IPS-15b (cell line): ENCODE data around the gene SMAD3.

Source experiments
- H3K27me3 ChIP-seq: one replicate; pipeline ENCODE4 v1.6.1; 2013; ENCODE audit warnings: low read length; ENCODE audit not compliant: control insufficient read depth, insufficient read depth
- H3K36me3 ChIP-seq: one replicate; pipeline ENCODE4 v1.6.1; 2013; ENCODE audit warnings: low read length; ENCODE audit not compliant: control insufficient read depth, insufficient read depth
- H3K4me1 ChIP-seq: one replicate; pipeline ENCODE4 v1.6.1; 2013; ENCODE audit warnings: mild to moderate bottlenecking, low read length; ENCODE audit not compliant: control insufficient read depth, insufficient read depth
- H3K4me3 ChIP-seq: one replicate; pipeline ENCODE4 v1.5.1; 2013; ENCODE audit warnings: low read depth, low read length
- H3K9ac ChIP-seq: one replicate; pipeline ENCODE4 v1.6.1; 2013; ENCODE audit warnings: low read depth, mild to moderate bottlenecking, low read length
- H3K9me3 ChIP-seq: one replicate; pipeline ENCODE4 v1.6.1; 2013; ENCODE audit warnings: mild to moderate bottlenecking, low read length; ENCODE audit not compliant: control insufficient read depth, insufficient read depth

Gene SMAD3

DNA sequence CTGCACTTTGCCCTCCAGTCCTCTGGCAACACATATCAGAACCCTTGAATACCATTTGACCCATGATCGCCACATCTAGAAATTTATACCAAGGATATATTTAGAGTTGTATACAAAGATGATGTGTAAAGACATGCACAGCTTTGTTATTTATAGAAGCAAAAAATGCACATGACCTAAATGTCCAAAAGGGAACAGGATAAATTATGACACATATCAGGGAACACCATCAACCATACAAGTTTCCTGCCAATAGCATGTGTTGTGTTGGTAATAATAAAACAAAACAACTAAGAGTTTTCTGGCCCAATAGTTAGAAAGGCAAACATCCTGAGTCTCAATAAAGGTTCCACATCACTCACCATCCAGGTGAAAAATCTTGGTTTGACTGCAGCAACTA, 137.6 kb downstream of the SMAD3 start:
- H3K9me3 ChIP-seq = no peaks in the 10 kb centered on the region
- H3K9ac ChIP-seq = no peak overlapping the region
- peaks cover 4% of the 10 kb centered on the region for H3K36me3 ChIP-seq
- no peaks in the 10 kb centered on the region for H3K27me3 ChIP-seq
- H3K4me1 ChIP-seq = no peaks in the 10 kb centered on the region
- H3K4me3 ChIP-seq = no peak overlapping the region

DNA sequence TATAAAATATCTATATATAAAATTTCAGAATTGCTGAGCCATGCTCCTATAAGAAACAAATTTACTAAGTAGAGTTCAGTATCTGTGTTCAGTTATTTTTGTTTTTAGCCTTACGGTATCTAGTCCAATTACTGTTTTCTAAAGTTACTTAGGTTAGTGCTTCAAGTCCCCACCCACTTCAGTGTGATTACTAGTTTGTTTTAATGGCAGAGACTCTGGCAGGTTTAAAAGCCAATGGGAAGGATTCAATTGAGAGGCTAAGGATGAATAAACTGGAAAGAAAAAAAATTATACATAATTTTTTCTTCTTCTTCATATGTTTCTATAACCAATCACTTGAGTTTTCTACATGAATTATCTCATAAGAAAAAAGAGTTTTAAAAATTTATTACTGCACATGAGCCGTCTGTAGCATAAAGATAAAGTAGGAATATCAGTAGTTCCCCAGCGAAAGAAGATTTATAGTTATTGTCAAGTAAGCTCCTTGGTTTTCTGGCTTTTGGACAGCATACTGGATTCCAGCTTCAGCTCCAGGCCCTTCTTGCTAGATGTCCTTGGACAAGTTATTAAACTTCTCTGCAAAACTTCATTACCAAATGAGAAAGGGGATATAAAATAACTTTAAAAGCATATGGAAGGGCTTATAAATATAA, 142.3 kb downstream of the SMAD3 start:
- Histone ChIP-seq H3K9me3 (no peaks in the 10 kb centered on the region), H3K36me3 (no peaks in the 10 kb centered on the region), H3K4me3 (no peak overlapping the region), H3K27me3 (no peaks in the 10 kb centered on the region), H3K4me1 (no peaks in the 10 kb centered on the region), H3K9ac (no peak overlapping the region)

DNA sequence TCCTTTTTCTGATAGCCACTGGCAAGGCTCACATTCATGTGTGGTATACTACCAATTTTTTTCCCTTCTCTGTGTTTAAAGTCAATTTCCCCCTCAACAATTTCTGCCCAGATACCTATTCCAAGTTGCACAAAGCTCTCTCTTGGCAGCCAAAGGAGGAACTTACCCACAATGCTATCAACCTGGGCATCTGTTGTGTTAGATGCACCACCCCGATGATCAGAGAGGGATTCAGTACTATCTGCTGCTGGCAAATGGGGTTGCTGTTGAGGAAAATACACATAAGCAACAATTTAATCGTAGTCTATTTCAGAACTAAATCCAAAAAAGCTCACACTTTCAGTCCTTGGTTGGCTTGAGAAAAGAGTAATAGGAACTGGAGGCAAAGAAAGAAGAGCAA, 143.0 kb downstream of the SMAD3 start:
- no peaks in the 10 kb centered on the region for H3K36me3 ChIP-seq
- H3K4me1 ChIP-seq = no peaks in the 10 kb centered on the region
- no peak overlapping the region for H3K4me3 ChIP-seq
- no peaks in the 10 kb centered on the region for H3K9me3 ChIP-seq
- H3K9ac ChIP-seq = no peak overlapping the region
- no peaks in the 10 kb centered on the region for H3K27me3 ChIP-seq

DNA sequence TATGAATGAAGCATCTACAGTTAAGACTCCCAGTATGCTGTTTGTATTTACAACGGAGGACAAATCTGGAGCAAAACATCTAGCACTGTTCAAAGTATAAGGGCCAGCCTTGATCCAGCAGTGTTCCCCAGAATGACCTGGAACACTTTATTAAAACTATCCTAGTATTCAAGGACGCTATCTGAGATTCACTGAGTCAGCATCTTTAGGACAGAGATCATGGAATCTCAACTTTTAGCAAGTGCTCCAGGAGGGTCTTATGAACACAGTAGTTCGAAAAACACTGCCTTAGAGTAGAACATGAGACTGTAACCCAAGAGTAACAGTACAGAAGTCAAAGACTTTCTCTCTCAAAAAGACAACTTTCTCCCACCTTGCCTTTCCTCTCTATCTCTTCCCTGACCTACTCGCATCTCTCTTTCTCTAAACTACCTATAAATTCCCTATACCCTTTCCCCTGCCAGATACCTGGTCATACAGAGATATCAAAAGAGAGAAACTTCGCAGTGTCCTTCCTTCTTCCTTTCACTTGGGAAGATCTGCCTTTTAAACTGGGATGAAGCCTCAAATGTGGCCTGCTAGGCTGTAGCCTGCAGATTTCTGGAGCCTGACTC, 145.3 kb downstream of the SMAD3 start:
- no peaks in the 10 kb centered on the region for H3K36me3 ChIP-seq
- no peak overlapping the region for H3K4me3 ChIP-seq
- H3K27me3 ChIP-seq = no peaks in the 10 kb centered on the region
- H3K4me1 ChIP-seq = no peaks in the 10 kb centered on the region
- H3K9ac ChIP-seq = no peak overlapping the region
- H3K9me3 ChIP-seq = no peaks in the 10 kb centered on the region

DNA sequence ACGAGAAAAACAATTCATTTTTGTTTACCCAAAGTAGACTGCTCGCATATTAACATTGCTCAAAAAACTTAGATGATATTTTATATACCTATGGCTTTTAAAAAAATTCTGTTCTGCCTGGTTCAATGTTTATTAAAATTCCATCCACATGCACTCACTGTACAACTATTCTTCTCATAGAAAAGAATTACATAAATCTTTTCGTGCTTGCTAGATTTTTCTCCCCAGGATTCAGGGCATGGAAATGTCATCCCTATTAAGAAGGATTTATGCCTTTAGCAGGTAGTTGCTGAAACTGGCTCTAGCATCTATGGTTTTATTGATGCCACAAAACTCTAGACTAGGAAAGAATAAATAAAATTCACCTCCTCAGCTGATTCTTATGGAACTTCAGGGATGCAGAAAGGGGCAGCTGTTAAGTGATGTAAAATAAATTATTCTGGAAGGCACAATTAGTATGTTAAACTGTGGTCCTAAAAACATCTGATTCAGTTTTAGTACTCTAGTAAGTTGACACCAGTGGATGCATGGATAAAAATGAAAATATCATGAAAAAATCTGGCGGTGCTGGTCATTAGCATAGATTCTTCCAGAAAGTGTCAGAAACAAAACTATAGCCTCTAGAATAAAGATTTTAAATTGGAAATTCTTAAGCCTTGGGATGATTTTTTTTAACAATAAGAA, 147.4 kb downstream of the SMAD3 start:
- Histone ChIP-seq H3K4me1 (no peaks in the 10 kb centered on the region), H3K4me3 (no peak overlapping the region), H3K9me3 (no peaks in the 10 kb centered on the region), H3K27me3 (no peaks in the 10 kb centered on the region), H3K9ac (no peak overlapping the region), H3K36me3 (no peaks in the 10 kb centered on the region)

DNA sequence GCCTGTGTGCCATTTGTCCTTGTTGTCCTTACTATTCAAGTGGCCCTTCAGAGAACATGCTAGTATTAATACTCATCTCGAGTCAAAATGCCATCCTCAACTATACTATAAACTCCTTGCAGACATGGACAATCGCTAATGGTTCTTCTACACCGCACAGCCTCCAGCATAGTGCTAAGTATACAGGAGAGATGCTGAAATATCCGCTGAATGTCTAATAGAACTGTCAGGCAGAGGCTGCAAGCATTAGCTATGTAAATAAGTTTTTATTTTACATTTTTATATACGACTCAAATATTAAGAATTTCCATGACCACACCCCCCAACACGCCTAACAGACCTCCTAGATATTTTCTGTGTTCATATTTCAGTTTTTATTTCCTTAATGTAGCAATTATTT, 149.7 kb downstream of the SMAD3 start:
- no peaks in the 10 kb centered on the region for H3K4me1 ChIP-seq
- H3K9me3 ChIP-seq = no peaks in the 10 kb centered on the region
- H3K27me3 ChIP-seq = no peaks in the 10 kb centered on the region
- H3K9ac ChIP-seq = no peak overlapping the region
- H3K4me3 ChIP-seq = no peak overlapping the region
- no peaks in the 10 kb centered on the region for H3K36me3 ChIP-seq

DNA sequence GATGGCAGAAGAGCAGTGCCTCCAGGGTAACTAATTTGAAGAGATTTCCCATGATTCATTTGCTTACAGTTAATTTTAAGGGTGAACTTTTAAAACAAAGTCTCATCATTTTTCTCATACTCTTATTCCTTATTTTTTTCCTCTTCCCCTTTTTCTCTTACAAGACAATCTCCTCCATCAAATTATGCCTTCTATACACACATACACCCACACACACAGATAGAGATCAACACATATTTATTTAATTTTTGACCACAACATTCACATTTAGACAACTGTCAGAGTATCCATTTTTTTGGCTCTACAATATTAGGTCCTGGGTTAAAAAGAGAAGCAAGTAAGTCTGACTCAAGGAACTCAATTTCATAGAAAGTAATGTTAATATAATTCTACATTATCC, 151.5 kb downstream of the SMAD3 start:
- Histone ChIP-seq H3K36me3 (no peaks in the 10 kb centered on the region), H3K9me3 (no peaks in the 10 kb centered on the region), H3K4me1 (no peaks in the 10 kb centered on the region), H3K4me3 (no peak overlapping the region), H3K27me3 (no peaks in the 10 kb centered on the region), H3K9ac (no peak overlapping the region)

DNA sequence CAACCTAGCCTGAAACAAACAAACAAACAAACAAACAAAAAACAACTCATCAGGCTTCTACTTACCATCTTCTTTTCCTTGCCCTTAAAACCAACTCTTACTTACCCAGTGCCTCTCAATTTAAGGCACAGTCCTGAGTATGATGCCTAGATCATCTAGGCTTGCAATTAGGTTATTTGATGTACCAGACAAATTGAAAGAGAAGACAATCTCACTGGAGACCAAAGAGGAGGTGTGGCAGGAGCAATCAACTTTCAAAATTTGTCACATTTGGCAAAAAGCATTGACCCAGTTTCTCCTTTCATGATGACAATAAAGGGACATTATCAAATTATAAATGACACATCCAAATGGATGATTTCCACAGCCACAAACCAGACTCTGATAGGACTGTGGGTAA, 153.0 kb downstream of the SMAD3 start:
- no peaks in the 10 kb centered on the region for H3K9me3 ChIP-seq
- H3K36me3 ChIP-seq = no peaks in the 10 kb centered on the region
- H3K27me3 ChIP-seq = no peaks in the 10 kb centered on the region
- no peaks in the 10 kb centered on the region for H3K4me1 ChIP-seq
- no peak overlapping the region for H3K9ac ChIP-seq
- no peak overlapping the region for H3K4me3 ChIP-seq

DNA sequence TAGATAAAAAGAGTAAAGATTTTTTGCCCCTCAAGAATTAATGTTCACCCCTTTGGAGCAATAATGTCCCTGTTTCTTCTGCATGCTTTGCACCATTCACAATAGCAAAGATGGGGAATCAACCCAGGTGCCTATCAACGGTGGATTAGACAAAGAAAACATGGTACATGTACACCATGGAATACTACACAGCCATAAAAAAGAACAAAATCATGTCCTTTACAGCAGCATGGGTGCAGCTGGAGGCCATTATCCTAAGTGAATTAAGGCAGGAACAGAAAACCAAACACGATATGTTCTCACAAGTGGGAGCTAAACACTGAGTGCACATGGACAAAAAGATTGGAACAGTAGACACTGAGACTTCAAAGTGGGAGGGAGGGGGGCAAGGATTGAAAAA, 153.9 kb downstream of the SMAD3 start:
- Histone ChIP-seq H3K36me3 (no peaks in the 10 kb centered on the region), H3K27me3 (no peaks in the 10 kb centered on the region), H3K9me3 (no peaks in the 10 kb centered on the region), H3K4me1 (no peaks in the 10 kb centered on the region), H3K9ac (no peak overlapping the region), H3K4me3 (no peak overlapping the region)

DNA sequence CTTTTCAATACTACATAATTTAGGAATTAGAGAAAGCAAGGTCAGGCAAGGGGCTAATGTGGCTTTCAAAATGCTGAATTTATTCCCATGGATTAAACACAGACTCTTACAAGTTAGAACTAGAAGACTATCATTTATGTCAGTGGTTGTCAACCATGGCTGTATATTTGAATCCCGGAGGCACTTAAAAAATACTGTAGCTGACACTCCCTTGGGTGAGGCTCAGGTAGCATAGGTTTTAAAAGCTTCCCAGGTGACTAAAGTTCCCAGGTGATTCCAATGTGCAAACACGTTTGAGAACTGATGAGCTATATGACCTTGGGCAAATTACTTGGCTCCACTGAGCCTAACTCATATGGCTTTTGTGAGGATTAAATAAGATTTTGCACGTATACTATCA, 159.5 kb downstream of the SMAD3 start:
- H3K4me1 ChIP-seq = no peaks in the 10 kb centered on the region
- H3K9me3 ChIP-seq = no peaks in the 10 kb centered on the region
- no peaks in the 10 kb centered on the region for H3K27me3 ChIP-seq
- no peak overlapping the region for H3K4me3 ChIP-seq
- H3K9ac ChIP-seq = no peak overlapping the region
- H3K36me3 ChIP-seq = no peaks in the 10 kb centered on the region

DNA sequence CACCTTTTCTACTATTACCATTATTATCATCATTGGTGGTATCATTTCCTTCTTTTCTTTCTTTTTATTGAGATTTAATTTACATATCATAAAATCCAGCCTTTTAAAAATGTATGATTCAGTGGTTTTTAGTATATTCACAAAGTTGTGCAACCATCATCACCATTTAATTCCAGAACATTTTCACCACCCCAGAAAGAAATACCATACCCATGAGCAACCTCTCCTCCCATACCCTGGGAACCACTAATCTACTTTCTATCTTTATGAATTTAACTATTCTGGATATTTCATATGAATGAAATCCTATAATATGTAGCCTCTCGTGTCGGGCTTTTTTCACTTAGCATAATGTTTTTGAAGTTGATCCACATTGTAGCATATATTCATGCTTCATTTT, 159.9 kb downstream of the SMAD3 start:
- Histone ChIP-seq H3K4me1 (no peaks in the 10 kb centered on the region), H3K9ac (no peak overlapping the region), H3K9me3 (no peaks in the 10 kb centered on the region), H3K27me3 (no peaks in the 10 kb centered on the region), H3K36me3 (no peaks in the 10 kb centered on the region), H3K4me3 (no peak overlapping the region)

DNA sequence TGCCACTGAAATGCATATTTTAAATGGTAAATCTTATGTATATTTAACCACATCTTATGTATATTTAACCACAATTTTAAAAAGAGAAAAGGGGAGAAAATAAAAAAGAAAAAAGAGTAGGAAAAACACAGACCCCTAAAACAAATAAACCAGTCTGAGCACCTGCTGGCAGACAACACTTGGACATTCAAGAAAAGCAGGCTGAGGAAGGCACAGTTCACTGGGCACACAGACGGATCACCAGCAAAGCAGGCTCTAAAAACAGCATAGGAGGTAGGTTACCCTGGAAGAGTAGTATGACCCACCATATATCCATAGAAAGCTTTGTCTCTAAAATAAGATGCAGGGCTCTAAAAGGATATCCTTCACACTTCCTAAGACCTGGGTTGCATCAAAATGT, 162.0 kb downstream of the SMAD3 start:
- Histone ChIP-seq H3K9me3 (no peaks in the 10 kb centered on the region), H3K4me3 (no peak overlapping the region), H3K27me3 (no peaks in the 10 kb centered on the region), H3K4me1 (no peaks in the 10 kb centered on the region), H3K9ac (no peak overlapping the region), H3K36me3 (no peaks in the 10 kb centered on the region)
